Cardiac septum (tissue), 1 donor: ENCODE results near the gene SCYL1. TPM values are rescaled to one million over a fixed set of nuclear protein-coding genes. Genes with fewer than 3 reads are reported as not detected.
A peak's percentile ranks its signal among the peaks of the same experiment; 100 is the strongest.

ENCODE experiments used
- DNase-seq: peaks from one replicate; pipeline ENCODE4 v3.0.0-alpha.2; 2020; ENCODE audit warnings: low spot score
- intact Hi-C: fragments of 100-400 bp; cut with DNase I; formaldehyde crosslinking; loops from one replicate; pipeline ENCODE4 v1.14.0; 2022
- total RNA-seq: library from RNA; stranded (reverse); fragmentation: NEBNext Ultra II Directional; extraction: Animal tissue kit (Norgen Biotek cat#: 25700); gene quantifications from one replicate; pipeline ENCODE4 v1.2.1, GENCODE V29; 2021
- donor health status: DM: no; HTN: no; CAD: no.

Gene SCYL1
- total RNA-seq, 1 donor from 2014 or later: 60.2 TPM

DNA sequence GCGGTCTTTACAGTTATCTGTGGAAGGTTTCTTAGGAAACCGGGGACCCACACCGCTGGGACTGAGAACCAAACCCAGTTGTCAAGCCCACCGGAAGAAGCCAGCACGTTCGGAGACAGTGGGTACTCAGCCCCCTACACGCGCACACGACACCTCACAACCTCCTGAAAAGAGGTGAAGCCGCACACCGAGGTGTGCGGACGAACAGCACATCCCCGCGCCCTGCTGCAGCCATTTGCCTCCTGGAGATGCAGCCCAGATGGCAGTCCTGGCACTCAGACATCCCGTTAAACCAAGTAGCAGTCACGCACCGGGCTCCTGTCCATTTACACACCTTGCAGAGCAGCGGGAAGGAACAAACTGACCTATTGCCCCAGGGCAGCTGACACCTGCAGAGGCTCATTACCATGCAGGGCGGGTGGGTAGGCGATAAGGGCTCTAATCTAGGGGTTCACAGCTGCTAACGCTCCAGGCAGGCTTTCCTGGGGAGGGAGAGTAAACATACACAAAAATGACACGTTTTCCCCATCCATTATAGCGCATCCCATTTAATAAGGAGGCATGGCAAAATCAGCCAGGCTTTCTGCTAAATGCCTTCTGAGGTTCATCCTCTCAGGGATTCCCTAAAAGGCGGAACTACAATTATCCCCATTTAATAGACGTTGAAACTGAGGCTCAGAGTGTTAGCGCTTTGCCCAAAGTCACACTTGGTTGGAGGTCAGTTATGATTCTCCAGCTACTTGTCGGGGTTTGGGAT, 50.1 kb downstream of the SCYL1 start:
- no peak for DNase-seq
- intact Hi-C loops: loop anchor here (1.0 to 2.0 kb wide), 2 partner anchors 14 to 40 kb away; partner anchors contain the start of gene PCNX3

DNA sequence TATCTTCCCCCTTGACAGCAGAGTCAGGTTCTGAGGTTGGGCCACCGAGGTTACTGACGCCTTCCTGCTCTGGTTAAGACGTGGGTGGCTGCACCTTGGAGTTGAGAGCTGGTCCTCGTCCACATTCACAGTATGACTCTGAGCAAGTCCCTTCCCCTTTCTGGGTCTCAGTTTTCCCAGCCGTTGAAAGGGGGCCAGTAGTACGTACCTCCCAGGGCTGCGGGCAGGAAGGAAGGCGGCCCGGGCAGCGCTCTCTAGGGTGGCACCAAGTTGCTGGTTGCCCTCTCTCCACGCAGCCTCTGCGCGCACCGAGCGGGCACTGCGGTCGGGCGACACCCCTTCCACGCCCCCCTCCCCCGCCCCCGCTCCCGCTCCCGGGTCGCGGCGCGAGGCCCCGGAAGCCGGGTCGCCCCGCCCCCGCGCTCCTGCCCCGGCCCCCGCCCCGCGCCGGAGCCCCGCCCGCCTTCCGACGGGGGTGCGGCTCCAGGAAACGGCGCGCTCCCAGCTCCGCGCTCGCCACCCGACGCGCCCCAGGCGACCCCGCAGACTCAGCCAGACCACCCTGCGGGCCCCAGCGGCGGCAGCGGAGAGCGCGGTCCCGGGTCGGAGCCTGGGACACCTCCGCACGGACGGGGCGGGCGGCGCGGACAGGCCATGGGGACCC, 50.8 kb downstream of the SCYL1 start, which contains the start of gene EHBP1L1:
Gene EHBP1L1 (plus strand): TSS at position 486 of the 664 bp plus-strand sequence. CDS start 250 bp downstream, outside the sequence.
- DNase-seq: peak; percentile 91
- intact Hi-C loops: loop anchor here (1.0 to 2.0 kb wide), 2 partner anchors 13 to 40 kb away; partner anchors contain the start of gene PCNX3

DNA sequence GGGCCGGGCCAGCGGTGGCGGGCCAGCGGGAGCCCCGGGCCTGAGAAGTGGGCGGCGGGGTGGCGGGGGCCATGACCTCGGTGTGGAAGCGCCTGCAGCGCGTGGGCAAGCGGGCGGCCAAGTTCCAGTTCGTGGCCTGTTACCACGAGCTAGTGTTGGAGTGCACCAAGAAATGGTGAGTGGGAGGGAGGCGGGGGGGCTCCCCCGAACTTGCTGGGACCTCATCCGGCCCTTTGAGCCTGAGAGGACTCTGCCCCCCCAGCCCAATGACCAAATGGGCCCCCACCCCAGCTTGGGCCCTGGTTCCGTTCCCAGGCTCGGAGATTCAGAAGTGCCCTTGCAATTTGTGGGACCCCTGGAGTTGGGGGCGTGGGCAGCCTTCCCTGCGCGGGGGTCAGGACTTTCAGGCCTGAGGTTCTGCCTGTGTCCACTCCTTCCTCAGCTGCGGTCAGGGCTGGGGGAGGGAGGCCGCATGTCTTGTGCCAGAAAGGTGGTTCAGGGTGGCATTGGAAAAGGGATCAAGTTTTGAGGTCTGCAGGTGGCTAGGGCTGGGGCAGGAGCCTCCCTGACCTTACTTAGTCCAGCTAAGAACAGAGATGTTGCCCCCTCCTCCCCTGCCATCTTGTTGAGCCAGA, 51.5 kb downstream of the SCYL1 start:
- intact Hi-C loops: no loop called here
- no peak for DNase-seq

DNA sequence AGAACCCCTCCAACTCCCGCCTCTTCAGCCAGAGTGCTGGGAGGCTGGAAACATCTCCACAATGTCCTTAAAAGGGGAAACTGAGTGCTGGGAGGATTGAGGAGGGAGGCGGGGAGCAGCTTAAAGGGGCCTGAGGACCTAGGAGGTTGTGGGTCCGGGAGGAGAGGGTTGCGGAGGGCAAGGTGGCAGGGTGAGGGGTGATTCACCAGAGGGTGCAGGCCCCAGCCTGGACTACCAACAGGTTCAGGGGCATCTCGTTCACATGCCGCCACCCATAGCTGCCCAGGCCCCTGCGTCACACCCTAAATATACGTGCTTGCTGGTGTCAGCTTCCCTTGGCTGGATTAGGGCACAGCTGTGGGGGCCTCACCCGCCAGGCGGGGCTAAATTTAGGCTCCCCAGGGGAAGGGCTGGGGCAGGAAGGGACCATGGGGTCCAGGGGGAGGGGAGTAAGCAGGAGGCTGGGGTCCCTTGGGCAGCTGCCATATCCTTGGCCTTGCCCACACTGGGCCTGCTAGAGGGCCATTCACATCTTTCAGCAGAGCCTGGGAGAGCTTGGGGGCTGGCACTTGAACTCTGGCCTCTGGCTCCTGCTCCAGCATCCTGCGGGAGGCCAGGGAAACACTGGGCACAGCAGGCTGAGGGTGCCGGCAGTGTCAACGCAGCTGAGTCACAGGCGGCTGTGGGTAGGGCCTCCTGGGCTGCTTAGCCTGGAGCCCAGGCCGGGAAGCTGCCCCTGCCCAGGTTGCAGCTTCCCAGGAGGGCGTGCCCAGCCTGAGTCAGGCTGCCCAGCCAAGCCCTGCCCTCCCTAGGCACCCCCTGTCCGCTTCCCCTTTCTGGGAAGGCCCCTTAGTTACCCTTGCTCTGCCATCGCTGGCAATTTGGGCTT, 52.2 kb downstream of the SCYL1 start:
- intact Hi-C loops: no loop called here
- peak; percentile 92 for DNase-seq

DNA sequence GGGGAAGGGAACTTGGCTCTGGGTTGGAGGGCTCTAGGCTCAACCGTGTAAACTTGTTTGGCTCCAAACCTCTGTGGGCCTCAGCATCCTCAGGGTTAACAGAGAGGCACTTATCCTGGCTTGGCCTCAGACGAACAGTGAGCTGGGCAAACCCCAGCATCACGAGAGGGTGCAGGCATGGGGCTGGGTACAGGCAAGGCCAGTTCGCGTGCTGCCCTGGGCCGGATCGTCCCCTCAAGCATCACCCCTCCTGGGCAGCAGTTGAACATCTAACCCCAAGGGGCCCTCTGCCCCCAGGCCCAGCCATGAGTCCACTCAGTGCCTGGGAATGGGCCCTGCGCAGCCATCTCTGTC, 52.9 kb downstream of the SCYL1 start:
- intact Hi-C loops: no loop called here
- DNase-seq: no peak

DNA sequence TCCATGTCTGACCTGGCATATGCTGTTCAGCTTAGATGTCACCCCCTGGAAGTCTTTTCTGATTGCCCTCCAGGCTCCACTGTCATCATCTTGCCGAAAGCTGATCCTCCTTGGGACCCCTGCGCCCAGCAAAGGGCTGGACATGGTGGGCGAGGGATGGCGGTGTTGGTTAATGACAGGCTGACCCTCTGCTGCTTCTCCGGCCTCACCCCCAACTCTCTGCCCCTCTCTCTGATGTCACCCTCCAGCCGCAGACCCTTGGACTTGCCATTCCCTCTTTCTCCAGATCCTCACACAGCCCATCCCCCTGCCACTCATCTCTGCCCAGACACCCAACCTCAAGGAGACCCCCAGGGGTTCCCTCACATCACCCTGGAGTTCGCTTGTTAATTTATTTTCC, 53.3 kb downstream of the SCYL1 start:
- intact Hi-C loops: no loop called here
- DNase-seq: no peak

DNA sequence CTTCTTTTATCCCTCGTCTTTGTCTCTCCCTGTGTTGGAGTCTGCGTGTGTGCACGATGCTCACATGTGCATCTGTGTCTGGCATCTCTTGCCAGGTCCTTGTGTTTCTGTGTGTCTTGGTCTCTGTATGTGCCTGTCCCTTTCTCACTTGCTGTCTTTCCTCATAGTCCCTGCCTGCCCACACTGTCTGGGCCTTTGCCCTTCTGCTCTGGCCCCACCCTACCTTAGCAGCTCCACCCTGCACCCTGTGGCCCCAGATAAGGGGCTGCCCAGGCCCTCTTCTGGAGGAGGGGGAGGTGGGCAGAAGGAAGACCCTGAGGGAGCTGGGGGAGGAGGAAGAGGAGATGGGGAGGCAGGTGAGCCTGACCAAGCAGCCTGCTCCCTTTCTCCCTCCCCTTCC, 53.8 kb downstream of the SCYL1 start:
- intact Hi-C loops: no loop called here
- no peak for DNase-seq

DNA sequence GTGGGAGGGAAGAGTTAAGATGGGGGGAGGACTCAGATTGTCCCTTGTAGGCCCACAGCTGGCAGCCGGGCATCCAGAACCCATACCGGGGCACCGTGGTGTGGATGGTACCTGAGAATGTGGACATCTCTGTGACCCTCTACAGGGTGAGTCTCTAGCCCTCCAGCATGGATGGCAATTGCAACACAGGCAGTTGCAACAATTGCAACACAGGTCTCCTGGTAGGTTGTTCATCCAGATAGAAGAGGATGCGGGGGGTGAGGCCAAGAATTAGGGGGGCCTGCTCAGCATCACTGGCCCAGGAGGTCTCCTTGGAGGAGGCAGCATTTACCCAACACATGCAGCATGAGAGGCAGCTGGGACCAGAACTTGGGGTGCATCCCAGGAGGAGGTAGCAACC, 54.4 kb downstream of the SCYL1 start:
- intact Hi-C loops: no loop called here
- no peak for DNase-seq

DNA sequence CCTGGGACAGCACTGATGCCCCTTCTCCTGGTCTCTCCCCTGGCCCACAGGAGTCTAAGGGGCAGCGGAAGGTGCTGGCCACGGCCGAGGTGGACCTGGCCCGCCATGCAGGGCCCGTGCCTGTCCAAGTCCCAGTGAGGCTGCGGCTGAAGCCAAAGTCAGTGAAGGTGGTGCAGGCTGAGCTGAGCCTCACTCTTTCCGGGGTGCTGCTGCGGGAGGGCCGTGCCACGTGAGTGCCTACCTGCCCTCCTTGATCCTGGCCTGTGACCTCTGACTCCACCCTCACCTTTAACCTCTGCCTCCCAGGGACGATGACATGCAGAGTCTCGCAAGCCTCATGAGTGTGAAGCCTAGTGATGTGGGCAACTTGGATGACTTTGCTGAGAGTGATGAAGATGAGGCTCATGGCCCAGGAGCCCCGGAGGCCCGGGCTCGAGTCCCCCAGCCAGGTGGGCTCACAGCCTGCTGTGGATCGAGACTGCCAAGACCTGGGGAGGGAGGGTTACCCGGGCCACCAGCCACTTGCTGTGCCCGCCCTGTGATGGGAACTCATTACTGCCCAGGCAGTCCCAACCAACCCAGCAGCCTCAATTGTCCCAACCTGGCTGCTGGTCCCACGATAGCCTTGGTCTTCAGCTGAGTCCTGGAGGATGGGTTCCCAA, 55.3 kb downstream of the SCYL1 start:
- intact Hi-C loops: no loop called here
- no peak for DNase-seq

DNA sequence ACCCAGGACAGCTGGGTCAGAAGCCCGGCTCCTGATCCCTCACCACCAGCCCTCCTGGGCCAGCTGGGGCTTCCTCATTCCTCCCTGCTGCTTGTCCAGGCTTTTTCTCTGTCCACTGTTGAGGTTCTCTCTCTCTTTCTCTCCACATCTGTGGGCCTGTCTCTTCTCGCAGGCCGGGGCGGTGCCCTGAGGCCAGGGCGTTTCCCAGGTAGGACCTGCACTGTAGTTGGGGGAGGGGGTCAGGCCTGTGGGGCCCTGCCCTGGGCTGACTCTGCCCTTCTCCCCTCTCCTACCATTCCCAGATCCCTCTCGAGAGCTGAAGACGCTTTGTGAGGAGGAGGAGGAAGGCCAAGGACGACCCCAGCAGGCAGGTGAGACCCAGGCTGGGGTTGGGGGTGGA, 55.9 kb downstream of the SCYL1 start:
- intact Hi-C loops: no loop called here
- DNase-seq: no peak

DNA sequence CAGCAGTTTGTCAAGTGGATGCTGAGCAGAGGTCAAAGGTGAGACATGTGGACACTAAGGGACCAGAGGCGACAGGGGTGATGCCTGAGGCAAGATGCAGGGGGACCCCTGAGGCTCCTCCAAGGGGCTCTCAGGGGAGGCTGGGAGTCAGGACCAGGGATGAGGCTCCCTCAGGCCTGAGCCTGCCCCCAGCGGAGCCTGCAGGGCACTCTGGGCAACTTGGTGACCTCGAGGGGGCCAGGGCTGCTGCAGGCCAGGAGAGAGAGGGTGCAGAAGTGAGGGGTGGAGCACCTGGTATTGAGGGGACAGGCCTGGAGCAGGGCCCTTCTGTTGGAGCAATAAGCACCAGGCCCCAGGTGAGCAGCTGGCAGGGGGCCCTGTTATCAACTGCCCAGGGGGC, 57.0 kb downstream of the SCYL1 start:
- DNase-seq: no peak
- intact Hi-C loops: no loop called here

DNA sequence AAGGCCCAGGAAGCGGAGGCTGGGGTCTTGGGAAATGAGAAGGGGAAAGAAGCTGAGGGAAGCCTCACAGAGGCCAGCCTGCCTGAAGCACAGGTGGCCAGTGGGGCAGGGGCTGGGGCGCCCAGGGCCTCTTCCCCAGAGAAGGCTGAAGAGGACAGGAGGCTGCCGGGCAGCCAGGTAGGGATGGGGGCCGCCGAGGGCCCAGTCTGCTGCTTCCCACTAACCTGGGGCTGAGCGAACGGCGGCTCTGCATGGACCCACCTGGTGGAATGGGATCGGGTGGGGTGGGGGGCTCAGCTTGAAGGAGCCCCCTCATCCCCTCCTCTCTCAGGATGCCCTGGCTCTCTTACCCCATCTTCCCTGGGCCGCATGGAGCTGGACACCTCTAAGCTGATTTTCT, 58.7 kb downstream of the SCYL1 start:
- no peak for DNase-seq
- intact Hi-C loops: no loop called here

DNA sequence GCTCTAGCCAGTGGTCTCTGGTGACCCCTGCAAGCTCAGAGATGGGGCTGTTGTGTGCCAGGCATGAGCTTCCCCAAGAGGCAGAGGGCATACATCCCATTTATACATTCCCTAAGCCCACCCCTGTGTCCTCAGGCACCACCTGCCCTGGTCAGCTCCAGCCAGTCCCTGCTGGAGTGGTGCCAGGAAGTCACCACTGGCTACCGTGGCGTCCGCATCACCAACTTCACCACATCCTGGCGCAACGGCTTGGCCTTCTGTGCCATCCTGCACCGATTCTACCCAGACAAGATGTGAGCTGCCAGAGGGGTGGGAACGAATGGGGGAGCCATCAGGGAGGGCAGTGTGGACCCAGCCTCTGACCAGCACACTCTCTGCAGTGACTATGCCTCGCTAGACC, 59.2 kb downstream of the SCYL1 start:
- intact Hi-C loops: no loop called here
- no peak for DNase-seq

DNA sequence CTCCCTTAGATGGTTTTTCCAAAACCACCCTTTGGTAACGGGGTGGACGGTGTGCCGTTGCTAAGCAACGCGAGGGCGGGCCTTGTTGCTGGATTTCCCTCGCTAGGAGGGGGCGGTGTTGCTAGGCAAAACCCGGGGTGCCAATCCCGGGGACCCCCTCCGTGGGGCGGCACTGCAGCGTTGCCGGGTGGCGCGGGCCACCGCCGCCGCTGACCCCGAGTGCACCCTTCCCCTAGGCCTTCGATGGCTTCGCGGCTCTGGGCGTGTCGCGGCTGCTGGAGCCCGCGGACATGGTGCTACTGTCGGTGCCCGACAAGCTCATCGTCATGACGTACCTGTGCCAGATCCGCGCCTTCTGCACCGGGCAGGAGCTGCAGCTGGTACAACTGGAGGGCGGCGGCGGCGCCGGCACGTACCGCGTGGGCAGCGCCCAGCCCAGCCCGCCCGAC, 59.9 kb downstream of the SCYL1 start:
- DNase-seq: no peak
- intact Hi-C loops: loop anchor here (5.0 kb wide), 1 partner anchor 42 kb away; no protein-coding TSS in a partner anchor

DNA sequence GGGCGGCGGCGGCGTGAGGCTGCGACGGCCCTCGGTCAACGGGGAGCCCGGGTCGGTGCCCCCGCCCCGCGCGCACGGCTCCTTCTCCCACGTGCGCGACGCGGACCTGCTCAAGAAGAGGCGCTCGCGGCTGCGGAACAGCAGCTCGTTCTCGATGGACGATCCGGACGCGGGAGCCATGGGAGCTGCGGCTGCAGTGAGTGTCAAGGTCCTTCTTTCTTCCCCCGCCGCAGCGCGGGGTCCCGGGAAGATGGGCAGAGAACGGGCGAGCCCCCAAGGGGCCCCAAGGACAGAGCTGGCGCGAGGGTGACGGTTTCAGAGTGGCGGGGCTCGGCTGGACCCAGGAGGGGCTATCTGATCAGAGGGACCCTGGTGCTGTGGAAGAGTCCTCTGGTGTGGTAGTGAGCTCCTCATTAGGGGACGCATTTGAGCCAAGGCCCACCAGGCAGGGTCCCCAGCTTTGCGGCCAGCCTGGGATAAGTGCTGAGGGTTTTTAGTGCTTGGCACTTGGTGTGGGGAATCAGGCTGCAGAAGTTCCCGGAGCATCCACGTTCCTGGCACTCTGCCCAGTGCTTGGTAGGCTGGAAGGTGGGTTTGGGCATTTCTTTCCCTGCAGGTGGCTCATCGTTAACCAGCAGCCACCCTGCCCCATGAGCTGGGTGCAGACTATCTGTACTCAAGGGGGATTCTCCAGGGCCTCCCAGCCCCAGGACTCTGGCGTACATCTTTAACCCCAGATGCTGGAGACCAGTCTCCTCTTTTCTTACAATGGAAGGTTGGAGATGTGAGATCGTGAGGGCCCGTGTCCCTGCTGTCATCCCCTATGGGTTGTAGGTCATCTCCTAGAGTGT, 60.7 kb downstream of the SCYL1 start:
- intact Hi-C loops: loop anchor here (5.0 kb wide), 1 partner anchor 43 kb away; no protein-coding TSS in a partner anchor

DNA sequence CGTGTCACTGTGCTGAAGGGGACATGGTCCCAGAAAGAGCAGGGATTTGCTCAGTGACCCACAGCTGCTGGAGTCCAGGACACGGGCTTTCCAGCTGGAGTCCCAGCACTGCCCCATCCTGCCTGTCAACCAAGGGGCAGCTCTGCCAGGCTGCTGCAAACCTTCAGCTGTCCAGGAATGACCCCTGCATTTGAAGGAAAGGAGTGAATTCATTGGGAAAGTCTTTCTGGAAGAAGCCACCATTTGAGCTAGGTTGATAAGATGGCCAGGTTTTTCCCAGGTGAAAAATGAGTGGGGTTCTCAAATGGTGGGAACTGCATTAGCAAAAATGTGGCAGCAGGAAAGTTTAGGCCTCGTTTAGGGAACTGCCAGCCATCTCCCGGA, 61.4 kb downstream of the SCYL1 start:
- intact Hi-C loops: loop anchor here (5.0 kb wide), 1 partner anchor 44 kb away; no protein-coding TSS in a partner anchor
- no peak for DNase-seq

More for the DNA sequence above, 60.7 kb downstream of the SCYL1 start:
- no peak for DNase-seq

DNA sequence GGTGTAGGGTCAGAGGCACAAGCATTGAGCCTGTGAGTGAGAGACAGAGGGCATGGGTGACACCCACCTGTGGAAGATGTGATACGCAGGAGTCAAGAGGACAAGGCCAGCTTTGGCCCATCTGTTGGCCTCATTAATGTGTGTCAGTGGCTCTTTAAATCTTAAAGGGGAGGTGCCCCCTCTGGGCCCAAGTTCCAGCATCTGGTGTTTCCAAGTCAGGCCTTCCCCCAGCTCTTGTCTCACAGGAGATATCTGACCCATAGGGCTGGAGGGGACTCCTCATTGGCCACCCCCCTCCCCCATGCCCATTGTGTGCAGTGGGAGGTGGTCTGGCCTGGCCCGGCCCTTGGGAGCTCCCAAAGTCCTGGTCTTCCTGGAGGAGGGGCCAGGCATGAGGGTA, 61.8 kb downstream of the SCYL1 start:
- intact Hi-C loops: loop anchor here (5.0 kb wide), 1 partner anchor 44 kb away; no protein-coding TSS in a partner anchor
- DNase-seq: no peak
